Large intestine (tissue), 3 donors: ENCODE results near the gene SORBS2. TPM values are rescaled to one million over a fixed set of nuclear protein-coding genes. Genes with fewer than 3 reads are reported as not detected.

Experiments used
- DNase-seq, 2 donors: peaks; one replicate each; pipeline versions ENCODE4 v3.0.0 to v3.0.0-alpha.2; 2013
- H3K27ac ChIP-seq: one replicate; pipeline ENCODE4 v1.5.1; 2013; ENCODE audit warnings: low read length
- H3K27me3 ChIP-seq: 2 replicates; pipeline ENCODE4 v1.6.1; 2013; ENCODE audit warnings: low read length; ENCODE audit not compliant: control insufficient read depth, insufficient read depth
- H3K36me3 ChIP-seq: 2 replicates; pipeline ENCODE4 v1.6.1; 2013; ENCODE audit warnings: low read length; ENCODE audit not compliant: control insufficient read depth, insufficient read depth
- H3K4me1 ChIP-seq: one replicate; pipeline ENCODE4 v1.6.1; 2013; ENCODE audit warnings: low read length; ENCODE audit not compliant: control insufficient read depth, insufficient read depth
- H3K4me3 ChIP-seq: one replicate; pipeline ENCODE4 v1.5.1; 2013; ENCODE audit warnings: low read length
- H3K9me3 ChIP-seq: one replicate; pipeline ENCODE4 v1.6.1; 2013; ENCODE audit warnings: mild to moderate bottlenecking, low read depth, low read length, moderate library complexity; ENCODE audit not compliant: control insufficient read depth
- WGBS: methylation state at CpG from one replicate; pipeline ENCODE4 v1.1.5; 2013; ENCODE audit warnings: low lambda C conversion rate; ENCODE audit not compliant: insufficient coverage; 5-methylcytosine and 5-hydroxymethylcytosine counted together
- polyA plus RNA-seq: library from polyadenylated mRNA; unstranded; fragments of 120-200 nt; gene quantifications from one replicate; pipeline ENCODE4 v1.2.1, GENCODE V29; 2013

Gene SORBS2
- polyA plus RNA-seq, 1 donor: 34.4 TPM

GRCh38 chr4:185682236-185682635 lies 129.8 kb downstream of the SORBS2 start:
- no CpG with 5 or more reads among the region's 5 CpGs for WGBS
- no peaks in the 10 kb centered on the region for H3K27me3 ChIP-seq
- no peaks in the 10 kb centered on the region for H3K4me1 ChIP-seq
- H3K4me3 ChIP-seq: no peak overlapping the region
- H3K27ac ChIP-seq: no peak overlapping the region
- H3K36me3 ChIP-seq: no peaks in the 10 kb centered on the region
- DNase-seq: no peak
- no peaks in the 10 kb centered on the region for H3K9me3 ChIP-seq

GRCh38 chr4:185681604-185682003 lies 130.4 kb downstream of the SORBS2 start:
- H3K27me3 ChIP-seq: no peaks in the 10 kb centered on the region
- WGBS: 76% methylated on average over 3 of the region's 6 CpGs
- DNase-seq: no peak

DNA sequence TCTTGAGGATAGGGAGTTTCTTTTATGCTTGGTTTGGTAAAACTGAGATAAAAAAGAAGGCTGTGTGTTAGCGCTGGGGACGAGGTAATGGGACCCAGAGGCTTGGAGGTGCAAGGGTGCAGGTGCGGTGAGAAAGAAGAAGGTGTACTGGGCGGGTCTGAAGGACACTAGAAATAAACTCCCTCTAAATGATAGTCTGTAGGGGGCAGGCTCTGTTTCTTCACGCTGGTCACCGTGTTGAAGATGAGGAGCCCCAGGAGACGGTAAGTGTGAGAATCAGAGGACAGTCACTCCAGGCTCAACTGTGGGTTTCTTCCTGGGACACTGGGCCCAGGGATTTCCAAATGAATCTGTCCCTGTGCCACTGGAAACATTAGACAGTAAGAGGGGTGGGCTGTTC lies 131.4 kb downstream of the SORBS2 start:
- no peaks in the 10 kb centered on the region for H3K27me3 ChIP-seq
- H3K4me1 ChIP-seq: no peaks in the 10 kb centered on the region
- DNase-seq: no peak
- no peaks in the 10 kb centered on the region for H3K9me3 ChIP-seq
- no CpG with 5 or more reads among the region's 7 CpGs for WGBS
- no peak overlapping the region for H3K27ac ChIP-seq
- H3K36me3 ChIP-seq: no peaks in the 10 kb centered on the region
- H3K4me3 ChIP-seq: no peak overlapping the region

More at GRCh38 chr4:185681604-185682003, 130.4 kb downstream of the SORBS2 start:
- H3K4me1 ChIP-seq: no peaks in the 10 kb centered on the region
- H3K36me3 ChIP-seq: no peaks in the 10 kb centered on the region
- no peak overlapping the region for H3K4me3 ChIP-seq
- H3K9me3 ChIP-seq: no peaks in the 10 kb centered on the region
- H3K27ac ChIP-seq: no peak overlapping the region

DNA sequence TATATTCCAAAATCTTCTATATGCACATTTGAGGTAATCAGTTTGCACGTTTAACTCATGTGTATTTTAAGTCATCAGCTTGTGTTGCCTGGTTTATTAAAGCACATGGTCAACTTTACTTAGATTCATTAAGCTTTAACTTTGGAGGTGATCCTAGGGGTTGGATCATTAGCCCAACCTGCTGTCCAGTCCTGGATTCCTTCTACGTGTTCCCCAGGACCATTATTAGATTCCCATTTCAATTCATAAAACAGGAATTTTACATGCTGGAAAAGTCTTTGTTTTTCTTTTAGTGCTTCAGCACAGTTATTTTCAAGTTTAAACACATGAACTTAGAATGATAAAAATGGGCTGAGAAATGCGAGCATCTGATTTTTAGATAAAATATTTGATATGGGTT lies 132.5 kb downstream of the SORBS2 start:
- WGBS: 100% methylated on average over 2 of the region's 3 CpGs
- H3K27ac ChIP-seq: no peak overlapping the region
- no peaks in the 10 kb centered on the region for H3K4me1 ChIP-seq
- no peak for DNase-seq
- H3K36me3 ChIP-seq: no peaks in the 10 kb centered on the region
- no peaks in the 10 kb centered on the region for H3K9me3 ChIP-seq
- no peak overlapping the region for H3K4me3 ChIP-seq
- H3K27me3 ChIP-seq: no peaks in the 10 kb centered on the region

- WGBS: no CpG with 5 or more reads among the region's 1 CpG
- Histone ChIP-seq H3K4me3 (no peak overlapping the region), H3K36me3 (peaks cover 3% of the 10 kb centered on the region), H3K4me1 (no peaks in the 10 kb centered on the region), H3K27me3 (no peaks in the 10 kb centered on the region), H3K27ac (no peak overlapping the region), H3K9me3 (no peaks in the 10 kb centered on the region)
- DNase-seq: no peak
Observed at GRCh38 chr4:185677637-185678314, 134.2 kb downstream of the SORBS2 start.

- no peaks in the 10 kb centered on the region for H3K9me3 ChIP-seq
- WGBS: 100% methylated on average over 2 of the region's 4 CpGs
- H3K27me3 ChIP-seq: no peaks in the 10 kb centered on the region
- DNase-seq: no peak
- H3K36me3 ChIP-seq: peaks cover 3% of the 10 kb centered on the region
- no peaks in the 10 kb centered on the region for H3K4me1 ChIP-seq
- H3K27ac ChIP-seq: no peak overlapping the region
- no peak overlapping the region for H3K4me3 ChIP-seq
Observed at GRCh38 chr4:185672618-185673017, 139.4 kb downstream of the SORBS2 start.

- H3K4me1 ChIP-seq: no peaks in the 10 kb centered on the region
- no peaks in the 10 kb centered on the region for H3K9me3 ChIP-seq
- DNase-seq: no peak
- no peak overlapping the region for H3K27ac ChIP-seq
- WGBS: no CpG with 5 or more reads among the region's 2 CpGs
- H3K4me3 ChIP-seq: no peak overlapping the region
- peaks cover 3% of the 10 kb centered on the region for H3K36me3 ChIP-seq
- no peaks in the 10 kb centered on the region for H3K27me3 ChIP-seq
Observed at GRCh38 chr4:185672151-185672550, 139.8 kb downstream of the SORBS2 start.

GRCh38 chr4:185671496-185671895 lies 140.5 kb downstream of the SORBS2 start:
- Histone ChIP-seq H3K9me3 (no peaks in the 10 kb centered on the region), H3K36me3 (peaks cover 3% of the 10 kb centered on the region), H3K27ac (no peak overlapping the region), H3K4me1 (no peaks in the 10 kb centered on the region), H3K4me3 (no peak overlapping the region), H3K27me3 (no peaks in the 10 kb centered on the region)
- WGBS: 100% methylated on average over 2 of the region's 4 CpGs
- no peak for DNase-seq

DNA sequence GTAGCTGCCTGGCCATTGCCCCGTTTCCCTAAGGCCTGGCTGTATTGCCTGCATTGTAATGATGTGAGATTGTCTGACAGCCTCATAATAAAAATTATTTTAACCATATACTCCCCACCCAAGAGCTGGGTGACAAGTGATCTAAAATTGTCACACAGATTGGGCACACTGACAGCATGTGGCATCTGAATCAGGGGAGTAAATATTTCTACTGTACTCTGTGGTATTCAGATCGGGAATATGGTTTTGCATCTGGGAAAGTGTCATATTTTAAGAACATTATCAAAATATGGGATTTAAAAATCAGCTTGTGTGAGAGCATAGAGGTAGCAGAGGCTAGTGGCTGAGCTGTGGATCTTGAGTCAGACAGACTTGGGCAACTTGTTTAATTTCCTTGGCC lies 140.9 kb downstream of the SORBS2 start:
- Histone ChIP-seq H3K4me1 (no peaks in the 10 kb centered on the region), H3K27me3 (no peaks in the 10 kb centered on the region), H3K36me3 (peaks cover 3% of the 10 kb centered on the region), H3K9me3 (no peaks in the 10 kb centered on the region), H3K4me3 (no peak overlapping the region), H3K27ac (no peak overlapping the region)
- DNase-seq: no peak
- no CpG with 5 or more reads among the region's 2 CpGs for WGBS

DNA sequence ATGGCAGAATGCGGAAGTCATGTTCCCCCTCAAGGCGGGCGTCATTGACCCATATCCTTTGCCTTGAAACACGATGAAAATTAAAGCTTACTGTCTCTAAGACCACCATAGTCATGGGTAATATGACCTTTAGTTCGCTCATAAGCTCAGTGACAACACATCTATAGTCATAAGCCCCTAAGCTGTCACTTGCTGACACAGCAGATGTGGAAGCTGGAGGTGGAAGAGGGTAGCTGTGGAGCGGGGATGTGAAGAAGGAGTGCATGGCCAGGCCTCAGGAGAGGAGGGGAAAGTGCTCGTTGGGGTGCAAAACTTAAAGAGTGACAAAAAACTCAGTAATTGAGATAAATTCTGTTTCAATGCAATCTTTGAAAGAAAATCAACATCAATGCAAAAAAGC lies 142.7 kb downstream of the SORBS2 start:
- no peak for DNase-seq
- no peak overlapping the region for H3K27ac ChIP-seq
- 100% methylated on average over 1 of the region's 7 CpGs for WGBS
- no peaks in the 10 kb centered on the region for H3K27me3 ChIP-seq
- H3K4me1 ChIP-seq: no peaks in the 10 kb centered on the region
- H3K4me3 ChIP-seq: no peak overlapping the region
- peaks cover 9% of the 10 kb centered on the region for H3K36me3 ChIP-seq
- no peaks in the 10 kb centered on the region for H3K9me3 ChIP-seq

DNA sequence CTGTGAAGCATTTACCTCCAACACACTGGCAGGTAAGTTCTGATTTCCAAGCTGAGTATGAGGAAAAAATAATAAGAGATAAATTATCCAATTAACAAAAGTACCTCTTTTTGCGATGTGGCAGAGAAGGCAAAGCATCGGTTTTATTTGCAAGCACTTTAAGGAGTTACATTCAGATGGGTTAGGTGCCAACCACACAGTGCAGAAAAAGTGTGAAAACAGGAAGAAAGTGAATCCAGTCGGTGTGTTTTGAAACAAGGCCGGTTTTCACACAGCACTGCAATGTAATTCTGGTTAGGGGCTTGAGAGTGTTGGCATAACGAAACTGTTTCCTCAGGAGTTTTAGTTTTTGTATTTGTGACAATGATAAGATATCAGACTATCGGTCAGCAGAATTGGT lies 145.8 kb downstream of the SORBS2 start:
- no peaks in the 10 kb centered on the region for H3K27me3 ChIP-seq
- no peak overlapping the region for H3K27ac ChIP-seq
- 100% methylated on average over 1 of the region's 6 CpGs for WGBS

More for the DNA sequence above, 145.8 kb downstream of the SORBS2 start:
- DNase-seq: no peak
- Histone ChIP-seq H3K9me3 (no peaks in the 10 kb centered on the region), H3K4me1 (no peaks in the 10 kb centered on the region), H3K4me3 (no peak overlapping the region), H3K36me3 (peaks cover 14% of the 10 kb centered on the region)
